Natural killer cell (primary cell): Measurements from ENCODE around the gene PPM1L. TPM values are rescaled to one million over a fixed set of nuclear protein-coding genes. Genes with fewer than 3 reads are reported as not detected.

Source experiments
- ATAC-seq, 3 donors: fragments of 150-1000 bp in 2 of 3; fragments of 200-7000 bp in 1 of 3; cut with Tn5 transposase; 1 replicate in 1 of 3; 2 replicates in 2 of 3; pipeline ENCODE4 v1.10.0; 2021; ENCODE audit warnings: mild to moderate bottlenecking in 2 of 3, moderate library complexity in 2 of 3
- DNase-seq, 2 donors: peaks; one replicate each; pipeline versions ENCODE4 v3.0.0 to v3.0.0-alpha.2; 2013 to 2021; ENCODE audit warnings: mixed read lengths in 1 of 2
- H3K27ac ChIP-seq: one replicate; pipeline ENCODE4 v1.5.1; 2013; ENCODE audit warnings: mild to moderate bottlenecking, low read length
- H3K27me3 ChIP-seq: one replicate; pipeline ENCODE4 v1.6.1; 2013; ENCODE audit warnings: low read length; ENCODE audit not compliant: control insufficient read depth, insufficient read depth
- H3K36me3 ChIP-seq: one replicate; pipeline ENCODE4 v1.6.1; 2013; ENCODE audit warnings: low read length; ENCODE audit not compliant: control insufficient read depth, insufficient read depth
- H3K4me1 ChIP-seq: one replicate; pipeline ENCODE4 v1.6.1; 2013; ENCODE audit warnings: low read length; ENCODE audit not compliant: control insufficient read depth, insufficient read depth
- H3K4me3 ChIP-seq: one replicate; pipeline ENCODE4 v1.5.1; 2013; ENCODE audit warnings: low read length
- H3K9me3 ChIP-seq: one replicate; pipeline ENCODE4 v1.6.1; 2013; ENCODE audit warnings: low read length; ENCODE audit not compliant: control insufficient read depth, insufficient read depth
- H3K27ac Mint-ChIP-seq, 2 donors: one replicate each; pipeline ENCODE4 v1.8.0; 2022; ENCODE audit warnings: mild to moderate bottlenecking in 2 of 2, mixed read lengths in 2 of 2, moderate library complexity in 1 of 2
- H3K27me3 Mint-ChIP-seq, 2 donors: one replicate each; pipeline ENCODE4 v1.8.0; 2022; ENCODE audit warnings: low read depth in 2 of 2, mixed read lengths in 2 of 2
- H3K36me3 Mint-ChIP-seq: one replicate; pipeline ENCODE4 v1.8.0; 2022; ENCODE audit warnings: mixed read lengths
- H3K4me1 Mint-ChIP-seq, 2 donors: one replicate each; pipeline ENCODE4 v1.8.0; 2022; ENCODE audit warnings: mixed read lengths in 2 of 2
- H3K4me3 Mint-ChIP-seq: one replicate; pipeline ENCODE4 v1.8.0; 2022; ENCODE audit warnings: mild to moderate bottlenecking, moderate library complexity, mixed read lengths
- H3K9me3 Mint-ChIP-seq, 2 donors: one replicate each; pipeline ENCODE4 v1.8.0; 2022; ENCODE audit warnings: mixed read lengths in 2 of 2
- CTCF ChIP-seq: fragments of 200-600 bp; IDR thresholded peaks from one replicate; pipeline ENCODE4 v1.8.0; 2022; ENCODE audit warnings: antibody characterized with exemption
- WGBS: methylation state at CpG from one replicate; pipeline ENCODE4 v1.1.7; 2013; ENCODE audit warnings: missing lambda C conversion rate; ENCODE audit not compliant: insufficient coverage; 5-methylcytosine and 5-hydroxymethylcytosine counted together
- intact Hi-C: fragments of 100-400 bp; cut with micrococcal nuclease; formaldehyde crosslinking; loops from one replicate; pipeline ENCODE4 v1.14.2; 2022
- total RNA-seq, 4 donors: library from RNA; stranded (reverse); fragments of 120-200 nt in 1 of 4; gene quantifications; one replicate each; pipeline versions ENCODE4 v1.2.3 to v1.2.4, GENCODE V29; 2013 to 2022

Gene PPM1L
- total RNA-seq, 3 donors from 2014 or later (not counting 1 experiment from before 2014, with no cell fraction given), result 52.6 to 73.2 (median 52.9) TPM

- Histone ChIP-seq H3K36me3 (no peaks in the 10 kb centered on the region), H3K27me3 (no peaks in the 10 kb centered on the region), H3K4me3 (no peak overlapping the region), H3K27ac (no peak overlapping the region), H3K4me1 (no peaks in the 10 kb centered on the region), H3K9me3 (peaks cover 3% of the 10 kb centered on the region)
- Mint-ChIP-seq H3K27ac (no peak overlapping the region), H3K9me3 (peaks cover 3 to 16% of the 10 kb centered on the region in 2 donors), H3K4me1 (peaks cover 0 to under 1% of the 10 kb centered on the region in 2 donors), H3K36me3 (peaks cover 14% of the 10 kb centered on the region), H3K27me3 (no peaks in the 10 kb centered on the region), H3K4me3 (no peak overlapping the region)
- intact Hi-C loops, result no loop called here
- no peak for DNase-seq
- no peak for TF ChIP-seq CTCF
- no peak for ATAC-seq
Measured at GRCh38 chr3:161020256-161020655, 264.2 kb downstream of the PPM1L start.

GRCh38 chr3:161025911-161026310 is 269.9 kb downstream of the PPM1L start:
- intact Hi-C loops, result no loop called here
- H3K4me1 Mint-ChIP-seq, result peaks cover 0 to 4% of the 10 kb centered on the region in 2 donors
- TF ChIP-seq CTCF, result no peak
- Histone ChIP-seq H3K36me3 (no peaks in the 10 kb centered on the region), H3K27ac (no peak overlapping the region), H3K9me3 (peaks cover 3% of the 10 kb centered on the region), H3K4me3 (no peak overlapping the region), H3K4me1 (no peaks in the 10 kb centered on the region), H3K27me3 (no peaks in the 10 kb centered on the region)
- no peak overlapping the region for H3K27ac Mint-ChIP-seq
- H3K4me3 Mint-ChIP-seq, result no peak overlapping the region
- no peak for DNase-seq
- peaks cover 0 to 13% of the 10 kb centered on the region in 2 donors for H3K9me3 Mint-ChIP-seq
- no peak for ATAC-seq
- H3K27me3 Mint-ChIP-seq, result no peaks in the 10 kb centered on the region
- WGBS, result no CpG with 5 or more reads among the region's 1 CpG
- peaks cover 14% of the 10 kb centered on the region for H3K36me3 Mint-ChIP-seq

GRCh38 chr3:161026612-161027510 is 270.8 kb downstream of the PPM1L start:
- Mint-ChIP-seq H3K4me1 (peaks cover 3 to 6% of the 10 kb centered on the region in 2 donors), H3K27me3 (no peaks in the 10 kb centered on the region), H3K4me3 (no peak overlapping the region), H3K27ac (no peak overlapping the region), H3K36me3 (peaks cover 17% of the 10 kb centered on the region), H3K9me3 (peaks cover 0 to 10% of the 10 kb centered on the region in 2 donors)
- H3K36me3 ChIP-seq, result no peaks in the 10 kb centered on the region
- intact Hi-C loops, result no loop called here
- H3K27me3 ChIP-seq, result no peaks in the 10 kb centered on the region
- TF ChIP-seq CTCF, result no peak
- ATAC-seq, result no peak
- H3K4me1 ChIP-seq, result no peaks in the 10 kb centered on the region
- peaks cover 3% of the 10 kb centered on the region for H3K9me3 ChIP-seq
- 82% methylated on average over 6 of the region's 6 CpGs for WGBS
- H3K4me3 ChIP-seq, result no peak overlapping the region
- H3K27ac ChIP-seq, result no peak overlapping the region
- DNase-seq, result no peak
